HG03342 (cell line): Measurements from ENCODE around the gene GRIN2D.

Experiments used
- ATAC-seq: cut with Tn5 transposase; IDR thresholded peaks from one replicate; pipeline ENCODE4 v1.9.1; 2021; ENCODE audit warnings: mild to moderate bottlenecking, moderate library complexity; ENCODE audit not compliant: unreplicated experiment

The GRIN2D gene

GRCh38 chr19:48393559-48394330 is at the start of gene GRIN2D:
TSS of gene GRIN2D (plus strand) at chr19:48393668. CDS start at chr19:48398393, 4,725 bp downstream.
- ATAC-seq, result no peak

GRCh38 chr19:48344892-48345291 is 48.6 kb upstream of the GRIN2D start:
- no peak for ATAC-seq

GRCh38 chr19:48346191-48346590 is 47.3 kb upstream of the GRIN2D start:
- ATAC-seq, result no peak

GRCh38 chr19:48348045-48348444 is 45.4 kb upstream of the GRIN2D start:
- ATAC-seq, result no peak

GRCh38 chr19:48348737-48349136 is 44.7 kb upstream of the GRIN2D start:
- no peak for ATAC-seq

GRCh38 chr19:48350856-48351255 is 42.6 kb upstream of the GRIN2D start:
- ATAC-seq, result no peak

- no peak for ATAC-seq
Measured at GRCh38 chr19:48351341-48351752, 42.1 kb upstream of the GRIN2D start.

GRCh38 chr19:48353677-48354076 is 39.8 kb upstream of the GRIN2D start:
- ATAC-seq, result no peak

- ATAC-seq, result no peak
Measured at GRCh38 chr19:48354332-48354992, 39.0 kb upstream of the GRIN2D start.

- ATAC-seq, result no peak
Measured at GRCh38 chr19:48355365-48355954, 38.0 kb upstream of the GRIN2D start.

- no peak for ATAC-seq
Measured at GRCh38 chr19:48359123-48359522, 34.3 kb upstream of the GRIN2D start.

GRCh38 chr19:48361912-48362311 is 31.6 kb upstream of the GRIN2D start:
- ATAC-seq, result no peak

- peak; percentile 57 for ATAC-seq
Measured at GRCh38 chr19:48362716-48363499, 30.6 kb upstream of the GRIN2D start.

- ATAC-seq, result peak; percentile 7
Measured at GRCh38 chr19:48363500-48363809, 30.0 kb upstream of the GRIN2D start.

GRCh38 chr19:48363810-48364597 is 29.5 kb upstream of the GRIN2D start, which contains the start of the genes SYNGR4 and TMEM143:
TSS of gene SYNGR4 (plus strand) at chr19:48364367. CDS start at chr19:48365843, 1,476 bp downstream.
TSS of gene TMEM143 (minus strand) at chr19:48363940. CDS start at chr19:48363920, 20 bp downstream.
- ATAC-seq, result peak; percentile 75

GRCh38 chr19:48364598-48365348 is 28.7 kb upstream of the GRIN2D start:
- no peak for ATAC-seq

- no peak for ATAC-seq
Measured at GRCh38 chr19:48365602-48366001, 27.9 kb upstream of the GRIN2D start.

- no peak for ATAC-seq
Measured at GRCh38 chr19:48367855-48368254, 25.6 kb upstream of the GRIN2D start.

GRCh38 chr19:48368936-48369335 is 24.5 kb upstream of the GRIN2D start:
- ATAC-seq, result no peak

- ATAC-seq, result no peak
Measured at GRCh38 chr19:48370955-48371354, 22.5 kb upstream of the GRIN2D start.
